Adrenal gland (tissue), 12 donors: ENCODE results near the gene LMNTD1. TPM values are rescaled to one million over a fixed set of nuclear protein-coding genes. Genes with fewer than 3 reads are reported as not detected.

Experiments used
- DNase-seq, 7 donors: peaks; one replicate each; pipeline ENCODE4 v3.0.0-alpha.2; 2019 to 2020
- H3K27ac ChIP-seq, 5 donors: fragments of 200-600 bp; sonication (generic) in 4 of 5; 1 replicate in 3 of 5; 2 replicates in 2 of 5; pipeline versions ENCODE4 v1.5.1 to v1.8.0; 2016 to 2020; ENCODE audit warnings: mild to moderate bottlenecking in 1 of 5
- H3K27me3 ChIP-seq: fragments of 200-600 bp; 2 replicates; pipeline ENCODE4 v1.8.0; 2021
- H3K36me3 ChIP-seq, 2 donors: fragments of 200-600 bp; replicated peaks in 1 of 2; 1 replicate in 1 of 2; 2 replicates in 1 of 2; pipeline versions ENCODE4 v1.5.1 to v1.8.0; 2018 to 2022
- H3K4me1 ChIP-seq, 2 donors: fragments of 200-600 bp; replicated peaks in 1 of 2; 1 replicate in 1 of 2; 2 replicates in 1 of 2; pipeline versions ENCODE4 v1.5.1 to v1.8.0; 2018 to 2021
- H3K4me3 ChIP-seq, 4 donors: fragments of 200-600 bp; sonication (generic) in 3 of 4; one replicate each; pipeline ENCODE4 v1.5.1; 2016 to 2018
- H3K9me3 ChIP-seq, 3 donors: fragments of 200-600 bp; sonication (generic) in 1 of 3; replicated peaks in 1 of 3; 1 replicate in 2 of 3; 2 replicates in 1 of 3; pipeline versions ENCODE4 v1.5.1 to v1.8.0; 2016 to 2021
- CTCF ChIP-seq, 6 experiments: fragments of 450-650 bp in 4 of 6; fragments of 200-600 bp in 2 of 6; sonication (generic) in 1 of 6; IDR thresholded peaks; 1 replicate in 5 of 6; 2 replicates in 1 of 6; pipeline versions ENCODE4 v1.5.1 to v1.8.0; 2016 to 2021; ENCODE audit warnings: antibody characterized with exemption in 6 of 6, mild to moderate bottlenecking in 2 of 6, moderate library complexity in 1 of 6
- POLR2A ChIP-seq, 2 donors: fragments of 450-650 bp; IDR thresholded peaks; one replicate each; pipeline ENCODE4 v1.6.1; 2017; ENCODE audit warnings: antibody characterized with exemption in 2 of 2, mild to moderate bottlenecking in 2 of 2, moderate library complexity in 1 of 2
- WGBS, 4 donors: extraction: QIAGEN DNeasy Blood & Tissue Kit in 2 of 4; methylation state at CpG; one replicate each; pipeline versions ENCODE4 v1.1.5 to v1.1.7; 2013 to 2017; 5-methylcytosine and 5-hydroxymethylcytosine counted together
- intact Hi-C, 2 donors: fragments of 100-400 bp; cut with DNase I; formaldehyde crosslinking; loops; one replicate each; pipeline versions ENCODE4 v1.14.1 to v1.15.0; 2022 to 2023
- polyA plus RNA-seq, 3 donors: library from polyadenylated mRNA; stranded (reverse); fragments of 200-250 nt in 2 of 3; fragments of 350-450 nt in 1 of 3; fragmentation: Illumina TruSeq in 1 of 3; extraction: RNeasy Lipid Tissue Mini Kit (QIAGEN cat#74804) in 1 of 3; gene quantifications; one replicate each; pipeline ENCODE4 v1.2.3, GENCODE V29; 2013 to 2014
- total RNA-seq, 9 donors: library from RNA; depleted of rRNA in 4 of 9; stranded (reverse); fragments of >200 nt in 4 of 9; fragments of 120-200 nt in 1 of 9; fragmentation: NEBNext Ultra II Directional in 1 of 9; extraction: Animal tissue kit (Norgen Biotek cat#: 25700) in 1 of 9; gene quantifications; one replicate each; pipeline versions ENCODE4 v1.1.0 to v1.2.4, GENCODE V29; 2013 to 2023
- donor health status: healthy with polysubstance abuse.
- donor health status: Bipolar disorder and iron deficiency.
- donor health status: DM: yes; HTN: yes; CAD: no.
- donor health status: DM: no; HTN: no; CAD: no.
- donor health status: DM: no; HTN: no; CAD: no.
- donor health status: DM: yes; HTN: yes; CAD: no.

The LMNTD1 gene
- total and polyA plus RNA-seq, 12 donors = 0.27 to 4.9 (median 0.46) TPM; not detected in 9

- Histone ChIP-seq H3K27me3 (no peaks in the 10 kb centered on the region), H3K4me3 (no peak overlapping the region), H3K27ac (no peak overlapping the region), H3K36me3 (no peaks in the 10 kb centered on the region), H3K9me3 (no peaks in the 10 kb centered on the region), H3K4me1 (no peaks in the 10 kb centered on the region)
- 84 to 90% (median 89%) methylated on average over 6 of the region's 6 CpGs for WGBS, 4 donors
- intact Hi-C loops = loop anchor here in 1 of 2 donors (10.0 kb wide), 1 partner anchor 121 kb away; no protein-coding TSS in a partner anchor
- DNase-seq = no peak
- TF ChIP-seq POLR2A (IDR thresholded peaks at IDR 0.05) (no peak), CTCF (IDR thresholded peaks at IDR 0.05) (no peak)
Measured at GRCh38 chr12:25556153-25556552, 3.1 kb upstream of the LMNTD1 start.

GRCh38 chr12:25552681-25553080 is 402 bp downstream of the LMNTD1 start:
- H3K9me3 ChIP-seq = no peaks in the 10 kb centered on the region
- intact Hi-C loops = loop anchor here in 1 of 2 donors (10.0 kb wide), 1 partner anchor 118 kb away; no protein-coding TSS in a partner anchor
- TF ChIP-seq CTCF (IDR thresholded peaks at IDR 0.05) = no peak
- no peak for TF ChIP-seq POLR2A (IDR thresholded peaks at IDR 0.05)
- no peak overlapping the region for H3K4me3 ChIP-seq
- H3K27ac ChIP-seq = no peak overlapping the region
- no peaks in the 10 kb centered on the region for H3K27me3 ChIP-seq
- no peaks in the 10 kb centered on the region for H3K4me1 ChIP-seq
- H3K36me3 ChIP-seq = no peaks in the 10 kb centered on the region
- DNase-seq = no peak
- 63 to 74% (median 71%) methylated on average over 3 of the region's 3 CpGs for WGBS, 4 donors

- H3K27me3 ChIP-seq = no peaks in the 10 kb centered on the region
- DNase-seq = no peak
- intact Hi-C loops = loop anchor here in 1 of 2 donors (10.0 kb wide), 1 partner anchor 115 kb away; no protein-coding TSS in a partner anchor
- H3K27ac ChIP-seq = no peak overlapping the region
- H3K9me3 ChIP-seq = peaks cover 0 to 5% (median 0%) of the 10 kb centered on the region in 3 donors
- 59 to 77% (median 68%) methylated on average over 3 of the region's 3 CpGs for WGBS, 4 donors
- TF ChIP-seq CTCF (IDR thresholded peaks at IDR 0.05) (no peak), POLR2A (IDR thresholded peaks at IDR 0.05) (no peak)
- H3K36me3 ChIP-seq = no peaks in the 10 kb centered on the region
- H3K4me1 ChIP-seq = no peaks in the 10 kb centered on the region
- no peak overlapping the region for H3K4me3 ChIP-seq
Measured at GRCh38 chr12:25550186-25550585, 2.9 kb downstream of the LMNTD1 start.

- no peak for DNase-seq
- no peak overlapping the region for H3K27ac ChIP-seq
- no peak for TF ChIP-seq CTCF (IDR thresholded peaks at IDR 0.05)
- TF ChIP-seq POLR2A (IDR thresholded peaks at IDR 0.05) = no peak
- H3K4me3 ChIP-seq = no peak overlapping the region
- peaks cover 0 to 5% (median 0%) of the 10 kb centered on the region in 3 donors for H3K9me3 ChIP-seq
- H3K36me3 ChIP-seq = no peaks in the 10 kb centered on the region
- no peaks in the 10 kb centered on the region for H3K4me1 ChIP-seq
- intact Hi-C loops = no loop called here
- H3K27me3 ChIP-seq = no peaks in the 10 kb centered on the region
Measured at GRCh38 chr12:25549120-25549519, 4.0 kb downstream of the LMNTD1 start.
